Mesenchymal stem cell (in vitro differentiated cells and primary cell): Measurements from ENCODE around the gene FBXL13.

Source experiments
- DNase-seq: peaks from one replicate; pipeline ENCODE4 v3.0.0-alpha.2; 2013
- H2AFZ ChIP-seq: one replicate; pipeline ENCODE4 v1.6.1; 2013; ENCODE audit warnings: low read depth, mild to moderate bottlenecking, control low read depth, inconsistent platforms, low read length, moderate library complexity
- H2AK5ac ChIP-seq: 2 replicates; pipeline ENCODE4 v1.6.1; 2013; ENCODE audit warnings: low read length, moderate library complexity, mild to moderate bottlenecking, inconsistent platforms; ENCODE audit not compliant: severe bottlenecking
- H2BK120ac ChIP-seq: one replicate; pipeline ENCODE4 v1.6.1; 2013; ENCODE audit warnings: low read depth, mild to moderate bottlenecking, inconsistent platforms, low read length, moderate library complexity
- H2BK12ac ChIP-seq, 2 experiments: one replicate each; pipeline ENCODE4 v1.6.1; 2013; ENCODE audit warnings: inconsistent platforms in 2 of 2, low read length in 2 of 2, mild to moderate bottlenecking in 2 of 2, moderate library complexity in 2 of 2, control low read depth in 1 of 2
- H2BK15ac ChIP-seq: one replicate; pipeline ENCODE4 v1.6.1; 2013; ENCODE audit warnings: mild to moderate bottlenecking, low read depth, inconsistent platforms; ENCODE audit not compliant: poor library complexity, severe bottlenecking
- H2BK5ac ChIP-seq: 2 replicates; pipeline ENCODE4 v1.6.1; 2013; ENCODE audit warnings: low read depth, mild to moderate bottlenecking, low read length, control low read depth, inconsistent platforms; ENCODE audit not compliant: poor library complexity, severe bottlenecking
- H3K14ac ChIP-seq, 2 experiments: one replicate each; pipeline ENCODE4 v1.6.1; 2013; ENCODE audit warnings: inconsistent platforms in 2 of 2, low read length in 2 of 2, control low read depth in 1 of 2, mild to moderate bottlenecking in 1 of 2, moderate library complexity in 1 of 2
- H3K18ac ChIP-seq, 2 experiments: one replicate each; pipeline ENCODE4 v1.6.1; 2013; ENCODE audit warnings: inconsistent platforms in 2 of 2, low read length in 2 of 2, control low read depth in 1 of 2, low read depth in 1 of 2, mild to moderate bottlenecking in 1 of 2
- H3K23ac ChIP-seq, 2 experiments: one replicate each; pipeline ENCODE4 v1.6.1; 2013; ENCODE audit warnings: inconsistent platforms in 2 of 2, low read length in 2 of 2, mild to moderate bottlenecking in 2 of 2, moderate library complexity in 2 of 2, control low read depth in 1 of 2
- H3K27ac ChIP-seq: 2 replicates; pipeline ENCODE4 v1.5.1; 2013; ENCODE audit warnings: mild to moderate bottlenecking, moderate library complexity, low read length, control low read depth, inconsistent platforms; ENCODE audit not compliant: poor library complexity, severe bottlenecking
- H3K27me3 ChIP-seq, 2 experiments: 2 replicates each; pipeline versions ENCODE4 v1.6.1 to v1.7.0; 2013; ENCODE audit warnings: low read length in 2 of 2, mild to moderate bottlenecking in 2 of 2, moderate library complexity in 2 of 2, control low read depth in 1 of 2, inconsistent platforms in 1 of 2; ENCODE audit not compliant: control insufficient read depth in 1 of 2, insufficient read depth in 1 of 2
- H3K36me3 ChIP-seq, 2 experiments: 2 replicates each; pipeline versions ENCODE4 v1.6.1 to v1.7.0; 2013; ENCODE audit warnings: low read length in 2 of 2, control low read depth in 1 of 2, inconsistent platforms in 1 of 2, low read depth in 1 of 2, mild to moderate bottlenecking in 1 of 2; ENCODE audit not compliant: insufficient read depth in 2 of 2, control insufficient read depth in 1 of 2
- H3K4ac ChIP-seq, 2 experiments: one replicate each; pipeline ENCODE4 v1.6.1; 2013; ENCODE audit warnings: inconsistent platforms in 2 of 2, low read length in 2 of 2, mild to moderate bottlenecking in 2 of 2, moderate library complexity in 2 of 2, control low read depth in 1 of 2, low read depth in 1 of 2
- H3K4me1 ChIP-seq: 2 replicates; pipeline ENCODE4 v1.6.1; 2013; ENCODE audit warnings: low read depth, low read length, control low read depth; ENCODE audit not compliant: control insufficient read depth, insufficient read depth
- H3K4me2 ChIP-seq: 2 replicates; pipeline ENCODE4 v1.6.1; 2013; ENCODE audit warnings: low read length, mild to moderate bottlenecking, inconsistent platforms; ENCODE audit not compliant: poor library complexity, severe bottlenecking
- H3K4me3 ChIP-seq, 2 experiments: 2 replicates each; pipeline versions ENCODE4 v1.5.1 to v1.7.0; 2013; ENCODE audit warnings: low read length in 2 of 2, mild to moderate bottlenecking in 2 of 2, control low read depth in 1 of 2, low read depth in 1 of 2; ENCODE audit not compliant: insufficient read depth in 1 of 2
- H3K79me1 ChIP-seq: replicated peaks from 2 replicates; pipeline ENCODE4 v1.6.1; 2013; ENCODE audit warnings: mild to moderate bottlenecking, control low read depth, low read length, inconsistent platforms; ENCODE audit not compliant: poor library complexity, severe bottlenecking
- H3K9ac ChIP-seq: 2 replicates; pipeline ENCODE4 v1.7.0; 2013; ENCODE audit warnings: mild to moderate bottlenecking, low read length, moderate library complexity
- H3K9me3 ChIP-seq: 2 replicates; pipeline ENCODE4 v1.7.0; 2013; ENCODE audit warnings: mild to moderate bottlenecking, low read length; ENCODE audit not compliant: control insufficient read depth
- H4K8ac ChIP-seq: one replicate; pipeline ENCODE4 v1.6.1; 2013; ENCODE audit warnings: inconsistent platforms, mild to moderate bottlenecking, low read length, moderate library complexity
- H4K91ac ChIP-seq: one replicate; pipeline ENCODE4 v1.6.1; 2013; ENCODE audit warnings: mild to moderate bottlenecking, low read length, inconsistent platforms
- WGBS: methylation state at CpG from one replicate; pipeline ENCODE4 v1.1.7; 2013; ENCODE audit warnings: mixed read lengths; 5-methylcytosine and 5-hydroxymethylcytosine counted together

The FBXL13 gene

GRCh38 chr7:102823390-102824119, 251.0 kb downstream of the FBXL13 start:
- Histone ChIP-seq H3K4me2 (no peak overlapping the region), H2BK120ac (no peak overlapping the region), H3K9me3 (no peaks in the 10 kb centered on the region), H4K91ac (no peak overlapping the region), H3K36me3 (peaks cover 4 to 6% of the 10 kb centered on the region in 2 experiments), H3K4me1 (peaks cover 5% of the 10 kb centered on the region), H3K9ac (no peak overlapping the region), H3K4me3 (no peak overlapping the region), H2BK5ac (peak overlapping the region; percentile 53), H4K8ac (no peak overlapping the region), H2BK12ac (no peak overlapping the region), H3K27me3 (no peaks in the 10 kb centered on the region), H3K23ac (no peak overlapping the region), H3K18ac (no peak overlapping the region), H3K79me1 (no peaks in the 10 kb centered on the region), H3K27ac (peak overlapping the region; percentile 77), H2BK15ac (no peak overlapping the region), H3K4ac (no peak overlapping the region), H2AFZ (no peak overlapping the region), H2AK5ac (peak overlapping the region; percentile 16), H3K14ac (no peak overlapping the region)
- no peak for DNase-seq
- 100% methylated on average over 6 of the region's 6 CpGs for whole genome bisulfite sequencing

GRCh38 chr7:102821994-102822747, 252.4 kb downstream of the FBXL13 start:
- Histone ChIP-seq H3K27me3 (no peaks in the 10 kb centered on the region), H3K4ac (no peak overlapping the region), H3K79me1 (no peaks in the 10 kb centered on the region), H2BK120ac (no peak overlapping the region), H2BK12ac (no peak overlapping the region), H2BK5ac (peak overlapping the region; percentile 35), H3K18ac (no peak overlapping the region), H4K91ac (no peak overlapping the region), H3K9me3 (no peaks in the 10 kb centered on the region), H3K9ac (no peak overlapping the region), H4K8ac (no peak overlapping the region), H2BK15ac (no peak overlapping the region), H3K4me1 (peaks cover 5% of the 10 kb centered on the region), H3K4me3 (no peak overlapping the region), H2AFZ (no peak overlapping the region), H3K14ac (no peak overlapping the region), H3K4me2 (no peak overlapping the region), H2AK5ac (peak overlapping the region; percentile 99), H3K23ac (no peak overlapping the region), H3K36me3 (peaks cover 3% of the 10 kb centered on the region in 2 experiments), H3K27ac (no peak overlapping the region)
- no peak for DNase-seq
- WGBS, result 98% methylated on average over 2 of the region's 2 CpGs

GRCh38 chr7:102819151-102819550, 255.4 kb downstream of the FBXL13 start:
- Histone ChIP-seq H2AFZ (no peak overlapping the region), H3K18ac (no peak overlapping the region), H2BK120ac (no peak overlapping the region), H3K27ac (no peak overlapping the region), H3K4me2 (no peak overlapping the region), H4K8ac (no peak overlapping the region), H3K79me1 (no peaks in the 10 kb centered on the region), H3K14ac (no peak overlapping the region), H3K4me1 (peaks cover 5% of the 10 kb centered on the region), H3K9me3 (no peaks in the 10 kb centered on the region), H3K4me3 (no peak overlapping the region), H2AK5ac (no peak overlapping the region), H3K36me3 (no peaks in the 10 kb centered on the region), H2BK5ac (no peak overlapping the region), H2BK15ac (no peak overlapping the region), H2BK12ac (no peak overlapping the region), H3K4ac (no peak overlapping the region), H3K23ac (no peak overlapping the region), H3K27me3 (no peaks in the 10 kb centered on the region), H4K91ac (no peak overlapping the region), H3K9ac (no peak overlapping the region)
- 86% methylated on average over 2 of the region's 2 CpGs for WGBS
- DNase-seq, result no peak
